ENCODE results near the gene ZFHX2. TPM values are rescaled to one million over a fixed set of nuclear protein-coding genes. Genes with fewer than 3 reads are reported as not detected.

ZFHX2 gene
- total and polyA plus RNA-seq, 2 of the 13 experiments (the other 11 are each of a cell fraction or from before 2014, with no cell fraction given), result 0.17 to 0.44 TPM

DNA sequence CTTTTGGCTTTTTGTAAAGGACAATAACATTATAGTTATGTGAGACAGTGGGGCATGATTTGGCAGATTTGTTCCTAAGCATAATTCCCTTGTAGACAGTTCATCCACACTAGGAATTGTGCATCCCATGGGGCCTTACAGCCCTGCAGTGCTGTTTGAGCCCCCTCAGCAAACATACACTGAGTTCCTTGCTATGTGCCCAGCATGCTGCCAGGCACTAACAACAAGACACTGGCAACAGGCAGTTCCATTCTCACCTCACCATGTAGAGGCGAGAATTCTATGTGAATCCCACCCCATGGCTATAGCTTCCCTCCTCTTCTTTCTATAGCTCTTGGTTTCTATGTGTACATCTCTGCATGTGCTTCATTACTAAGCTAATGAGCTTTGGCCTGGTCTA lies 6.4 kb upstream of the ZFHX2 start (continued):
- no peak for TF ChIP-seq BCL3 (CRISPR knock-in tag; IDR thresholded peaks at IDR 0.05)
- TF ChIP-seq ZNF326 (CRISPR knock-in tag; IDR thresholded peaks at IDR 0.05; ENCODE audit: borderline replicate concordance), result no peak
- TF ChIP-seq ISL2 (CRISPR knock-in tag; IDR thresholded peaks at IDR 0.05), result no peak
- no peak for TF ChIP-seq ZFP36L1 (CRISPR knock-in tag; IDR thresholded peaks at IDR 0.05)
- TF ChIP-seq, protein P1, sequence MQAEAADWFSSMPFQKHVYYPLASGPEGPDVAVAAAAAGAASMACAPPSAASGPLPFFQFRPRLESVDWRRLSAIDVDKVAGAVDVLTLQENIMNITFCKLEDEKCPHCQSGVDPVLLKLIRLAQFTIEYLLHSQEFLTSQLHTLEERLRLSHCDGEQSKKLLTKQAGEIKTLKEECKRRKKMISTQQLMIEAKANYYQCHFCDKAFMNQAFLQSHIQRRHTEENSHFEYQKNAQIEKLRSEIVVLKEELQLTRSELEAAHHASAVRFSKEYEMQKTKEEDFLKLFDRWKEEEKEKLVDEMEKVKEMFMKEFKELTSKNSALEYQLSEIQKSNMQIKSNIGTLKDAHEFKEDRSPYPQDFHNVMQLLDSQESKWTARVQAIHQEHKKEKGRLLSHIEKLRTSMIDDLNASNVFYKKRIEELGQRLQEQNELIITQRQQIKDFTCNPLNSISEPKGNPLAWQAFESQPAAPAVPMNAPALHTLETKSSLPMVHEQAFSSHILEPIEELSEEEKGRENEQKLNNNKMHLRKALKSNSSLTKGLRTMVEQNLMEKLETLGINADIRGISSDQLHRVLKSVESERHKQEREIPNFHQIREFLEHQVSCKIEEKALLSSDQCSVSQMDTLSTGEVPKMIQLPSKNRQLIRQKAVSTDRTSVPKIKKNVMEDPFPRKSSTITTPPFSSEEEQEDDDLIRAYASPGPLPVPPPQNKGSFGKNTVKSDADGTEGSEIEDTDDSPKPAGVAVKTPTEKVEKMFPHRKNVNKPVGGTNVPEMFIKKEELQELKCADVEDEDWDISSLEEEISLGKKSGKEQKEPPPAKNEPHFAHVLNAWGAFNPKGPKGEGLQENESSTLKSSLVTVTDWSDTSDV (CRISPR knock-in tag; IDR thresholded peaks at IDR 0.05), result no peak
- TF ChIP-seq, protein P2, sequence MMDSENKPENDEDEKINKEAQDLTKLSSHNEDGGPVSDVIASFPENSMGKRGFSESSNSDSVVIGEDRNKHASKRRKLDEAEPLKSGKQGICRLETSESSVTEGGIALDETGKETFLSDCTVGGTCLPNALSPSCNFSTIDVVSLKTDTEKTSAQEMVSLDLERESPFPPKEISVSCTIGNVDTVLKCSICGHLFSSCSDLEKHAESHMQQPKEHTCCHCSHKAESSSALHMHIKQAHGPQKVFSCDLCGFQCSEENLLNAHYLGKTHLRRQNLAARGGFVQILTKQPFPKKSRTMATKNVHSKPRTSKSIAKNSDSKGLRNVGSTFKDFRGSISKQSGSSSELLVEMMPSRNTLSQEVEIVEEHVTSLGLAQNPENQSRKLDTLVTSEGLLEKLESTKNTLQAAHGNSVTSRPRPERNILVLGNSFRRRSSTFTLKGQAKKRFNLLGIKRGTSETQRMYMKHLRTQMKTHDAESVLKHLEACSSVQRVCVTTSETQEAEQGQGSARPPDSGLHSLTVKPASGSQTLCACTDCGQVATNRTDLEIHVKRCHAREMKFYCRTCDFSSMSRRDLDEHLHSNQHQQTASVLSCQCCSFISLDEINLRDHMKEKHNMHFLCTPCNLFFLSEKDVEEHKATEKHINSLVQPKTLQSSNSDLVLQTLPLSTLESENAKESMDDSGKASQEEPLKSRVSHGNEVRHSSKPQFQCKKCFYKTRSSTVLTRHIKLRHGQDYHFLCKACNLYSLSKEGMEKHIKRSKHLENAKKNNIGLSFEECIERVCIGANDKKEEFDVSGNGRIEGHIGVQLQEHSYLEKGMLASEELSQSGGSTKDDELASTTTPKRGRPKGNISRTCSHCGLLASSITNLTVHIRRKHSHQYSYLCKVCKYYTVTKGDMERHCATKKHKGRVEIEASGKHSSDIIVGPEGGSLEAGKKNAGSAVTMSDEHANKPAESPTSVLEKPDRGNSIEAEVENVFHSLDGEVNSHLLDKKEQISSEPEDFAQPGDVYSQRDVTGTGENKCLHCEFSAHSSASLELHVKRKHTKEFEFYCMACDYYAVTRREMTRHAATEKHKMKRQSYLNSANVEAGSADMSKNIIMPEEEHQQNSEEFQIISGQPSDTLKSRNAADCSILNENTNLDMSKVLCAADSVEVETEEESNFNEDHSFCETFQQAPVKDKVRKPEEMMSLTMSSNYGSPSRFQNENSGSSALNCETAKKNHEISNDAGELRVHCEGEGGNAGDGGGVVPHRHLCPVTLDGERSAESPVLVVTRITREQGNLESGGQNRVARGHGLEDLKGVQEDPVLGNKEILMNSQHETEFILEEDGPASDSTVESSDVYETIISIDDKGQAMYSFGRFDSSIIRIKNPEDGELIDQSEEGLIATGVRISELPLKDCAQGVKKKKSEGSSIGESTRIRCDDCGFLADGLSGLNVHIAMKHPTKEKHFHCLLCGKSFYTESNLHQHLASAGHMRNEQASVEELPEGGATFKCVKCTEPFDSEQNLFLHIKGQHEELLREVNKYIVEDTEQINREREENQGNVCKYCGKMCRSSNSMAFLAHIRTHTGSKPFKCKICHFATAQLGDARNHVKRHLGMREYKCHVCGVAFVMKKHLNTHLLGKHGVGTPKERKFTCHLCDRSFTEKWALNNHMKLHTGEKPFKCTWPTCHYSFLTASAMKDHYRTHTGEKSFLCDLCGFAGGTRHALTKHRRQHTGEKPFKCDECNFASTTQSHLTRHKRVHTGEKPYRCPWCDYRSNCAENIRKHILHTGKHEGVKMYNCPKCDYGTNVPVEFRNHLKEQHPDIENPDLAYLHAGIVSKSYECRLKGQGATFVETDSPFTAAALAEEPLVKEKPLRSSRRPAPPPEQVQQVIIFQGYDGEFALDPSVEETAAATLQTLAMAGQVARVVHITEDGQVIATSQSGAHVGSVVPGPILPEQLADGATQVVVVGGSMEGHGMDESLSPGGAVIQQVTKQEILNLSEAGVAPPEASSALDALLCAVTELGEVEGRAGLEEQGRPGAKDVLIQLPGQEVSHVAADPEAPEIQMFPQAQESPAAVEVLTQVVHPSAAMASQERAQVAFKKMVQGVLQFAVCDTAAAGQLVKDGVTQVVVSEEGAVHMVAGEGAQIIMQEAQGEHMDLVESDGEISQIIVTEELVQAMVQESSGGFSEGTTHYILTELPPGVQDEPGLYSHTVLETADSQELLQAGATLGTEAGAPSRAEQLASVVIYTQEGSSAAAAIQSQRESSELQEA (CRISPR knock-in tag; IDR thresholded peaks at IDR 0.05; ENCODE audit: not compliant biosample characterization), result no peak
- no peak for TF ChIP-seq ZNF569 (CRISPR knock-in tag; IDR thresholded peaks at IDR 0.05; ENCODE audit: borderline replicate concordance)
- TF ChIP-seq ELK4 (CRISPR knock-in tag; IDR thresholded peaks at IDR 0.05; ENCODE audit: borderline replicate concordance), result no peak
- TF ChIP-seq SNAPC2 (CRISPR knock-in tag; IDR thresholded peaks at IDR 0.05), result no peak
- no peak for TF ChIP-seq ZSCAN20 (CRISPR knock-in tag; IDR thresholded peaks at IDR 0.05; ENCODE audit: borderline replicate concordance)
- no peak for TF ChIP-seq ZBTB44 (CRISPR knock-in tag; IDR thresholded peaks at IDR 0.05)
- no peak for TF ChIP-seq HMG20B (CRISPR knock-in tag; conservative IDR thresholded peaks at IDR 0.05)
- no peak for TF ChIP-seq SNAPC5 (CRISPR knock-in tag; IDR thresholded peaks at IDR 0.05; ENCODE audit: borderline replicate concordance)
- TF ChIP-seq HES4 (CRISPR knock-in tag; IDR thresholded peaks at IDR 0.05; ENCODE audit: borderline replicate concordance), result no peak

Measured in HepG2 (cell line).